22Rv1 (cell line): ENCODE data around the gene CD40LG.

Experiments
- H3K27ac ChIP-seq: fragments of 450-650 bp; 2 replicates; pipeline ENCODE4 v1.5.1; 2017
- ZFX ChIP-seq: fragments of 450-650 bp; IDR thresholded peaks from 2 replicates; pipeline ENCODE4 v1.6.1; 2017; ENCODE audit warnings: antibody characterized with exemption, borderline replicate concordance
- TF ChIP-seq, protein P1 (sequence below): fragments of 450-650 bp; IDR thresholded peaks from 2 replicates; pipeline ENCODE4 v1.5.1; 2017; ENCODE audit warnings: mild to moderate bottlenecking

The CD40LG gene

DNA sequence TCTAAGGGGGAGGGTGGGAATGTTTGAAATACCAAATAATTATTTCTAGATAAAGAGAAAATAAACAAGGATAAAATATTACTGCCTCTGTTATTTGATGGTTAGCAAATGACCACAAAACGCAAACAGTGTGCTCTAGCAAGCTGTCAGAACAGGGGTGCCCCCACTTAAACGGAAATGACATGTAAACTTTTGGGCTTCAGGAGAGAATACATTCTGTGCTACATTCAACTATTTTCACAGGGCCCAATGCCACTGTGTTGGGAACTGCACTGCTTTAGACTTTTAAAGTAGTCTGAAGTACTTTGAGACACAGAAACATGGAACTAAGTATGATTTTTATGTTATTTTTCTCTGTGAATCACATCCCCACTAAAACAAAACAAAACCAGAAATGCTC is 14.1 kb downstream of the CD40LG start:
- no peak overlapping the region for H3K27ac ChIP-seq

DNA sequence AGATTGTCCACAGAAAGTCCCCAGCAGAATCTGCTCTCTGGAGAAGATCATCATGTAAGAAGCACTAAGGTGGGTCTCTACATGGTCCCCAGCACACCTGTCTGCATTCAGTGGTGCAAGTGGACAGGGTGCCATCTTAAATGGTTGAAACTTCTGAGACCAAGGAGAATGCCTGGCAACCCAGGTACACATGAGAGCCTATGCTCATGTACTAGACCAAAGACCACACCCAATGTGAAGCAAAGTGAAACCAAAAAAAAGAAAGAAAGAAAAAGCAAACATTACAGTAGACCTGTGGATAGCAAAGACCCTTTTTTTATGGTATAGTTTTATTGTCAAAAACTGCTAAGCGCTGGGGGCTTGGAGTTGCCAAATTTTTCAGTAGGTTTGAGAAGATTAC is 15.0 kb downstream of the CD40LG start:
- TF ChIP-seq ZFX, result no peak
- TF ChIP-seq, protein P1, sequence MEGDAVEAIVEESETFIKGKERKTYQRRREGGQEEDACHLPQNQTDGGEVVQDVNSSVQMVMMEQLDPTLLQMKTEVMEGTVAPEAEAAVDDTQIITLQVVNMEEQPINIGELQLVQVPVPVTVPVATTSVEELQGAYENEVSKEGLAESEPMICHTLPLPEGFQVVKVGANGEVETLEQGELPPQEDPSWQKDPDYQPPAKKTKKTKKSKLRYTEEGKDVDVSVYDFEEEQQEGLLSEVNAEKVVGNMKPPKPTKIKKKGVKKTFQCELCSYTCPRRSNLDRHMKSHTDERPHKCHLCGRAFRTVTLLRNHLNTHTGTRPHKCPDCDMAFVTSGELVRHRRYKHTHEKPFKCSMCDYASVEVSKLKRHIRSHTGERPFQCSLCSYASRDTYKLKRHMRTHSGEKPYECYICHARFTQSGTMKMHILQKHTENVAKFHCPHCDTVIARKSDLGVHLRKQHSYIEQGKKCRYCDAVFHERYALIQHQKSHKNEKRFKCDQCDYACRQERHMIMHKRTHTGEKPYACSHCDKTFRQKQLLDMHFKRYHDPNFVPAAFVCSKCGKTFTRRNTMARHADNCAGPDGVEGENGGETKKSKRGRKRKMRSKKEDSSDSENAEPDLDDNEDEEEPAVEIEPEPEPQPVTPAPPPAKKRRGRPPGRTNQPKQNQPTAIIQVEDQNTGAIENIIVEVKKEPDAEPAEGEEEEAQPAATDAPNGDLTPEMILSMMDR, result no peak
- no peak overlapping the region for H3K27ac ChIP-seq

More for the DNA sequence above, 14.1 kb downstream of the CD40LG start:
- TF ChIP-seq, protein P1, result no peak
- TF ChIP-seq ZFX, result no peak

DNA sequence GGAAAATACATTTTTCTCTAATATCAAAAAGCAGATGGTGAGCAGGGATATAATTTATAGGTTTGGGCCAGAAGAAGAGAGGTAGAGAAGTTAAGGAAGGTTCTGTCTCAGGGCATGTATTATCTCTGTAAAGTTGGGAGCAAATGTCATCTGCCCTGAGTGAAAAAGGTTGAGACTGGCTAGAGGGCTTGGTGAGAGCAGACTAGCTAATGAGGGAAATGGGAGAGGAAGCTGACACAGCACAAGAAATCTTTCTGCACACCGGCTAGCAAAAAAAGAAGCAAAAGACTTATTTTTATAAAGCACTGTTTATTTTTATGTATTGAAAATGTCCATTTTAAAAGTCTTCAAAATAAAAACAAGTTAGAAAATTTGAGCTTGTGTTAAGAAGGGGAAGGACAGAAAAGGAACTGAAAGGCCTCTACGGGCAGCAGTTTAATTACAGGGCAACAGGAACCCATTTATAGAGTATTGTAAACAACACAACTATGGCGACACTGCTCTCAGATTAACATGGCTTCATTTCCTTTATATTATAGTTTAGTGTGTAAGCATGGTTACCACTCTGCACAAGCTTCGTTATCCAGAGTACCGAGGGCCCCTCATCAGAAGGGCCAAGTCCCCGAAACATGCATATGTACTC is 17.4 kb downstream of the CD40LG start:
- no peak for TF ChIP-seq ZFX
- TF ChIP-seq, protein P1, result no peak
- H3K27ac ChIP-seq, result no peak overlapping the region

DNA sequence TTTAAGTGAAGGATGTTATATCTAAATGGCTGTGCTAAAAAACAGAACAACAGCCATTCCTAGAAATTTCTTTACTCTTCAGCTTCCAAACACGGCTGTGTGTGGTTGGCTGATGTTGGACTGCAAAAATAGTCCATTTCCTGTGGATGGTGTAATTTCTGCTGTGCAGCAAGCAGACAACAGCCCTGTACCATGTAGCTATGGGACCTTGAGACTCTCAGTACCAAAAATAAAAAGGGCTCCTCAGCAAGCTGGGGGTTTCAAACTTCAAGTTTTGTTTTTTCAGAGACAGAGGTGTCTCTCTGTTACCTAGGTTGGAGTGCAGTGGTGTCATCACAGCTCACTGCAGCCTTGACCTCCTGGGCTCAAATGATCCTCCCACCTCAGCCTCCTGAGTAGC is 18.1 kb downstream of the CD40LG start:
- TF ChIP-seq, protein P1, result no peak
- TF ChIP-seq ZFX, result no peak
- no peak overlapping the region for H3K27ac ChIP-seq

DNA sequence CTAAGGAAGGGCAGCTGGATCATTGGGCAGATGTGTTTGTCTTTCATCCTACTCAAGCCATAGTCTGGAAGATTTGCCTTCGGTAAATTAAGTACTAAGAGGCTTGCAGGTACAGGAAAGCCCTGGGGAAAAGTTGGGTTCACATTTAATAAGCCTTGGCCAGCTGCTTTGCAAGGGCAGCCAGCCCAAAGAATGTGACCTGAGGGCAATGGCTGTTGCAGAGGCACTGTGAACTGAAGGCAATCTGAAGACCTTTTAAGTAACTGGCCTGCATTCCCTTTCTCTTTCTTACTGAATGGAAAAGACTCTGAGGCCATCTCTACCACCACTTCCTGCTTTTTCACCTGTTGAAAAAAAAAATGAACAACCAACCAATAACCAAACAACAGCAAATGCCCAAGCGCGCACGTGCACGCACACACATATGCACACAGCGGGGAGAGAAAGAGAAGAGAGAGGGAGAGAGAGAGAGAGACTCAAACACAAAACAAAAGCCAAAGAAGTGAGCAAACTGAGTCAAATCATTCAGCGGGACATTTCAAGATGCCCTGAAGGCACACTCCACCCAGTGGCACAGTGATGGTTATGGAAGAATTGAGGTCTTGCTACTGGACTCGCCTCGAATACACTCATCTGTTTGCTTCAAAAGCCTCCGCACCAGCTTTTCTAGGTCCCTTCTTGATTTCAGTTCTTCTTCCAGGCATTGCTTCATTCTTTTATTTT is 19.6 kb downstream of the CD40LG start:
- no peak overlapping the region for H3K27ac ChIP-seq
- TF ChIP-seq, protein P1, result no peak
- TF ChIP-seq ZFX, result no peak

DNA sequence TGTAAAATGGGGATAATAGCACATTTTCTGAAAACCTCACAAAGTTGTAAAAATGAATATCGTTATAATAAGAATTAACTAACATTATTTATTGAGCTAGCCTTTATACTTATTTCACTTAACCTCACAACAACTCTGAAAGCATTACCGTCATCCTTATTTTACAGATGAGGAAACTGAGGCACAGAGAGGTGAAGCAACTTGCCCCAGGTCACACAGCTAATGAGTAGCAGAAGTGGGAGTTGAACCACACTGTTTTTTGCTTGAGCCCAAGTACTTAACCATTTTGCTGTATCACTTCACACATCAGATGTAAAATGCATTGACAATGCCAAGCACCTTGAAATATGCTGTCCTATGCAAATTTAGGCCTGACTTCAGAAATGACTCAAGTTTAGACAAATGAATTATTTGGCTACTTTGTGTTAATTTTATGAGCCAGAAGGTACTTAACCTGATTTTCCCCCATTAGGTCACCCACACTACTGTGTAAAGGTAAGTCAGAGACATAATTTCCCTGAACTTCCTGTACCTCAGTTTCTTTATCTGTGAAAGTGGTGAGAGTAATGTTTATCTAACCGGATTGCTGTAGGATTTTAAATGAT is 23.1 kb downstream of the CD40LG start:
- TF ChIP-seq, protein P1, result no peak
- TF ChIP-seq ZFX, result no peak
- H3K27ac ChIP-seq, result no peak overlapping the region
